ENCODE results near the gene ABCA5.

ABCA5 gene

DNA sequence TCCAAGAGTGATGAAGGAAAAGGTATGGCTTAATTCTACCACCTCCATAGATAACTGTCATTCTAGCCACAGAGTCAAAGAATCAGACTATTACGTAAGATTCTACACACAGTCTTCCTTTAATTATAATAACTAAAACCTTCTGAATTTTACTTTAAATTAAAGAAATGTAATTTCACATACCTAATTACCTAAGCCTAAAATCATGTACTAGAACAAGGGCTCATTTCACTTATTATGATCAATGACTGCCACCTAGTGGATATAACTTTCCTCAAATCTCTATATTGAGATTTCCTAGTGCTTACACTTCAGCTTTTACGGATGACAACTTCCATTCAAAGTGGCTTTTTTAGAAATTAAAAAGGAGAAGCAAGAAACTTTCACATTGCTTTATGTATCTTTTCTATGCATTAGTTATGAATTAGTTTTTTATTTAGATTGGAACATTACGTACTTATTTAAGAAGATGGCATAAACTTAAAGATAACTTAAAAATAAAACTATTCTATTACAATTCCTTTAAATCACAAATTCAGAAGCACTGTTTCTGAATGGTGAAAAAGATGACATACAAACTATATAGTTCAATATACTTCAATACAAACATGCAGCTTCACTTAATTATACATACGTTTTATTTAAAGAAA, 80.1 kb downstream of the ABCA5 start:
- peaks cover 2% of the 10 kb centered on the region for H3K36me3 Mint-ChIP-seq
- H3K4me3 Mint-ChIP-seq = no peak overlapping the region
- no peaks in the 10 kb centered on the region for H3K4me1 Mint-ChIP-seq (ENCODE audit: low read depth)
- no peaks in the 10 kb centered on the region for H3K9me3 Mint-ChIP-seq (ENCODE audit: low read depth)
- no peaks in the 10 kb centered on the region for H3K27me3 Mint-ChIP-seq
- no peak overlapping the region for H3K27ac Mint-ChIP-seq

DNA sequence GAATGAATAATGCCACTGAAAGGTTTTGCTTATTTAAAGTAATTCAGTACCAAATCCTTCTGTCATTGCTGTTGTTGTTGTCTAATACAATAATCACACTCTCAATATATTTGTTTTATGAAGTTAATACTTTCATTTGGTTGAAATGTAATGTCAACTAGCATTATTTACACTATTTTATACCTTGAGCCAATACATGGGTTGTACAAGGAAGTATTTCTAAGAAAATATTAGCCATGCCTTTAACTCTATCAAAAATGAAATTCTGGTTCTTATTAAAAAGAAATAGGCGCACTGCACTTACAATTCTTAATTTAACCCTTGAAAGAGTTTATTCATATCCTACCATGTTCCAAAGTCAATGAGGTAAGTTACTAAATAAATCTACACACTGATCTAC, 80.7 kb downstream of the ABCA5 start:
- H3K9me3 Mint-ChIP-seq (ENCODE audit: low read depth) = no peaks in the 10 kb centered on the region
- peaks cover 3% of the 10 kb centered on the region for H3K36me3 Mint-ChIP-seq
- no peak overlapping the region for H3K27ac Mint-ChIP-seq
- no peaks in the 10 kb centered on the region for H3K4me1 Mint-ChIP-seq (ENCODE audit: low read depth)
- H3K4me3 Mint-ChIP-seq = no peak overlapping the region
- H3K27me3 Mint-ChIP-seq = no peaks in the 10 kb centered on the region

DNA sequence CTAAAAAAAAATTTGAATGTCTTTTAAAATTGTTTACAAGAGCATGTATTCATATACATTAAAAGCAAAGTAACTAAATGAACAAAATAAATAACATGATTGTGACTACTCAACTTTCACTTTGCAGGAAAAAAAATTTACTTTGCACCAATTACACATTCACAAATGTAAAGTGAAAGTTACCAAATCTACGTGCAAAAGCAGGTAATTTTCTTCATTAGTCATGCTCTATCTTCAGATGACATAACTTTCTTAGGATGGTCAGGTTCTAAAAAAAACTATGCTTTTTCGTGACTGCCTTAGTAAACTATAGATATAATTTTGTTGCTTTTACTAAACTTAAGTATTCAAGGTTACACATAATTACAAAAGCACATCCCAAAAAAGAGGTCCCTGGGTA, 81.3 kb downstream of the ABCA5 start:
- peaks cover 6% of the 10 kb centered on the region for H3K36me3 Mint-ChIP-seq
- H3K27me3 Mint-ChIP-seq = no peaks in the 10 kb centered on the region
- H3K4me1 Mint-ChIP-seq (ENCODE audit: low read depth) = no peaks in the 10 kb centered on the region
- H3K9me3 Mint-ChIP-seq (ENCODE audit: low read depth) = no peaks in the 10 kb centered on the region
- H3K4me3 Mint-ChIP-seq = no peak overlapping the region
- no peak overlapping the region for H3K27ac Mint-ChIP-seq

DNA sequence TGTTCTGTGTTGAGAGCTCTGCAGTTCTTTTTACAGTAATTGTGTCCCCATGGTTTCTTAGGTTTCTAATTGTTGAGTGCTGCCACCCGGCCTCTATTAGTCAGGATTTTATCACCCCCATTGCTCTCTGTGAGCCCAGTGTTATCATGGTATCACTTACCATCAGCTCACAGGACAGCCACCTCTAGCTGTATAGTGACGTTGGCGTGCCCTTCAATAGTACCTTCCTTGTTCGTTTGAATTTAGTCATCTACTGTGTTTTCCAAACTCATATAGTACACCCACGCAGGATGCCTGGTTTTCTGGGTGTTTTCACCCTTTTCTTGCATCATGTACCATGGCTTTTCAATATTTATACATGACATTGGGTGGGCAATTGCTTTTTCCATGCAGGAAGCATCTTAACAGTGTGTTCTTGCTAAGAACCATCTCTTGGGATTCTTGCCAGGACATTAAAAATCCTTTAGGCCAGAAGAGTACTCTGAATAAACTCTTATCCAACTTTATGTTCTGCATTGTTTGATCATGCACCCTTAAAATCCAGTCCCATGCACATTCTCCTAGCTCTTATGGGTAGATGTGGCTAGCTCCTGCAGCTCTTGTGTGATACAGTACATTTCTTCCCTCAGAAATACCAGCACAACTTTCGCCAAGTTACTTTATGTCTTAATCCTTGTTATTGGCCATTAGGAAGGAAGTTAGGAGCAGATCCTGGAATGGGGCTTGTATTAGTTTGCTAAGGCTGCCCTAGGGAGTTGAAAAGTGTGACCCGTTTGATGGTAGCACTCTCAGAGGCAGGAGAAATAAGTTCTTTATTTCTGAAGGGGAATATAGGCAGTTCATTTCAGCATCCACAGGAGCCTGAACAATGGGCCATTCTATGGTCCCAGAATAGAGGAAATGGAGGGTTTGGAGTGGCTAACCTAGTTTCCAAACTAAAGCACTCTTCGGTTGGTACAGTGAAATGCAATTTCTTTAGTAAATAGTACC, 87.0 kb downstream of the ABCA5 start:
- no peak overlapping the region for H3K4me3 Mint-ChIP-seq
- H3K4me1 Mint-ChIP-seq (ENCODE audit: low read depth) = no peaks in the 10 kb centered on the region
- H3K9me3 Mint-ChIP-seq (ENCODE audit: low read depth) = no peaks in the 10 kb centered on the region

DNA sequence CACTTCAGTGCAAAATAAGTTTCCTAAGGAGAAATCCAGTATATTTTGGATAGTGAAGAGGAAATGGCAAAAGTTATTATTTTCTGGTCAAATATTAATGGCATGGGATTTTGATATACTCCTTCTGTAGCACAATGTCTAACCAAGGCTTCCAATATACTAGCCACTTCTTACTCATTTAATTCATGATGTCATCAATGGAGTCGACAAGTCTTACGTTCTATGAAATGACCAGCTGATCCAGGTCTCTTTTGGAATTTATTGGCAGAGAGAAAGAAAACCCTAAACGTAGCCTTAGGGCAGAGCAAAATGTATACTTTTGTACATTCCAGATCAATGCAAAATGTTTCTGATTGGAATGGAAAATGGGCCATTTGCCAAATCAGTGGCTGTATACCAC, 90.0 kb downstream of the ABCA5 start:
- H3K36me3 Mint-ChIP-seq = peaks cover 20% of the 10 kb centered on the region
- H3K27me3 Mint-ChIP-seq = no peaks in the 10 kb centered on the region
- no peaks in the 10 kb centered on the region for H3K4me1 Mint-ChIP-seq (ENCODE audit: low read depth)
- H3K9me3 Mint-ChIP-seq (ENCODE audit: low read depth) = peaks cover 11% of the 10 kb centered on the region
- no peak overlapping the region for H3K4me3 Mint-ChIP-seq
- no peak overlapping the region for H3K27ac Mint-ChIP-seq

More for the DNA sequence above, 87.0 kb downstream of the ABCA5 start:
- no peaks in the 10 kb centered on the region for H3K27me3 Mint-ChIP-seq
- no peak overlapping the region for H3K27ac Mint-ChIP-seq
- peaks cover 22% of the 10 kb centered on the region for H3K36me3 Mint-ChIP-seq

DNA sequence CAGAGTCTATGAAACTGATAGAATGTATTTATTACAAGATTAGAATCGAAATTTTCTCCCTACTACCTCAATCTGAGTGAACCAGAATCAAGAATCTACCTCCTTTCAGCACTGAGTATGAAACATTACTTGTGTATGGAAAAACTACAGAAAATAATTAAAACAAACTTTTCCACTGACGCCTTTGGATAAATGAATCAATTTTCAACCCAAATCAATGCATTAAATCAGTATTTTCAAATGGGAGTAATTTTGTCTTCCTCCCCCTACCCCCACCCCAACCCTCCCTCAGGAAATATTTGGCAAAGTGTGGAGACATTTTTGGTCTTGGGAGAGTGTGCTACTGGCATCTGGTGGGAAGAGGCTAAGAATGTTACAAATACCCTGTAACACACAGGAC, 90.5 kb downstream of the ABCA5 start:
- Mint-ChIP-seq H3K9me3 (ENCODE audit: low read depth) (peaks cover 16% of the 10 kb centered on the region), H3K4me3 (no peak overlapping the region)

DNA sequence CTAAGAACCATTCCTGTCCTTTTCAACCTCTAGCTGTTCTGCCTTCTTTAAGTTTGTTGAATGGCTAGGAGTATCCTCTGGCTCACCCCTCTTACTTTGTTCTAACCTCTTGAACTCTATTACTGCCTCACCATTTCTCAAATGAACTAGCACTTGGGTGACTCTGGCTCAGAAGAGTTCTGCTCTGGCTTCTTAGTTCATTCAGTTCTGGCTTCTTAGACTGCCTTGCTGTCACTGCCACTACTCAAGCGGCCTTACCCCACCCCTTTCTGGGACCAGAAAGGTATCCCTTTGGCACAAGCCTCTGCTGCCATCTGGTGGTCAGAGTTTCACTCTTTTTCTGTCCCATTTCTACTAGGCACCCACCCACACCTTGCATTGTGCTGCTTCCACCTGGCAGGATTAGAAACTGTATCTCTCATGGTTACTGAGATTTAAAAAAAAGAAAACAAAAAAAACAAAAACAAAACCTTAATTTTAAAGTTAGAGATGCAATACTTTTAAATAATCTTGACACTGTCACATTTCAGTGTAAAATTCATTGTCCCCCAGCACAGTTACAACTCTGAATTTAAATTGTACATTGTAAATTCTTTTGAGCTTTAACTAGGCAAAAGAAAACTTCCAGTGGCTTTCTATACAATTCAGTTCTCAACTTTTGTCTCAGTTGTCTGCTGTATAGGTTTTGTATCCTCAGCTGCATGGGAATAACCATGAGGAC, 91.4 kb downstream of the ABCA5 start:
- peaks cover 25% of the 10 kb centered on the region for H3K9me3 Mint-ChIP-seq (ENCODE audit: low read depth)
- H3K27me3 Mint-ChIP-seq = no peaks in the 10 kb centered on the region
- H3K4me3 Mint-ChIP-seq = no peak overlapping the region
- no peak overlapping the region for H3K27ac Mint-ChIP-seq
- H3K4me1 Mint-ChIP-seq (ENCODE audit: low read depth) = no peaks in the 10 kb centered on the region
- H3K36me3 Mint-ChIP-seq = peaks cover 15% of the 10 kb centered on the region

More for the DNA sequence above, 90.5 kb downstream of the ABCA5 start:
- H3K27ac Mint-ChIP-seq = no peak overlapping the region
- H3K4me1 Mint-ChIP-seq (ENCODE audit: low read depth) = no peaks in the 10 kb centered on the region
- H3K27me3 Mint-ChIP-seq = no peaks in the 10 kb centered on the region
- peaks cover 20% of the 10 kb centered on the region for H3K36me3 Mint-ChIP-seq

DNA sequence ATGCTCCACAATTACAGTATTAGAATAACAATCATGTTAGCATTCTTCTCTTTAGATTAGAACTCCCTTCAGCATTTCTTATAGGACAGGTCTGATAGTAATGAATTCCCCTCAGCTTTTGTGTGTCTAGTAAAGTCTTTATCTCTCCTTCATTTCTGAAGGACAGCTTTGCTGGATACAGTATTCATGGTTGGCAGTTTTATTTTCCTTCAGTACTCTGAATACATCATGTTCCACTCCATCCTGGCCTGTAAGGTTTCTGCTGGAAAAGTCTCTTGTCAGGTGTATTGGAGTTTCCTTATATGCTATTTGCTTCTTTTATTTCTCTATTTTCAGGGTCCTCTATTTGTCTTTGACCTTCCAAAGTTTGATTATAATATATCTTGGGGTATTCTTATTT, 94.3 kb downstream of the ABCA5 start:
- H3K36me3 Mint-ChIP-seq = peaks cover 5% of the 10 kb centered on the region
- H3K27me3 Mint-ChIP-seq = no peaks in the 10 kb centered on the region
- H3K9me3 Mint-ChIP-seq (ENCODE audit: low read depth) = peaks cover 29% of the 10 kb centered on the region
- H3K27ac Mint-ChIP-seq = no peak overlapping the region
- H3K4me1 Mint-ChIP-seq (ENCODE audit: low read depth) = peaks cover 2% of the 10 kb centered on the region
- H3K4me3 Mint-ChIP-seq = no peak overlapping the region

DNA sequence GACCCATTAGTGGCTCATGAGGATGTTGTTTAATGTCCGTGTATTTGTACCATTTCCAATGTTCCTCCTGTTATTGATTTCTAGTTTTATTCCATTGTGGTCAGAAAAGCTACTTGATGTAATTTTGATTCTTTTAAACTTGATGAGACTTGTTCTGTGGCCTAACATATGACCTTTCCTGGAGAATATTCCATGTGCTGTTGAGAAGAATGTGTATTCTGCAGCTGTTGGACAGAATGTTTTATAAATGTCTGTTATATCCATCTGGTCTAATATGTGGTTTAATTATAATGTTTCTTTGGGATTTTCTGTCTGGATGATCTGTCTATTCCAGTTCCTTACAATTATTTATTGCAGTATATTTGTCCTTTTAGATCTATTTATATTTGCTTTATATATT, 95.4 kb downstream of the ABCA5 start:
- H3K4me3 Mint-ChIP-seq = no peak overlapping the region
- peaks cover 2% of the 10 kb centered on the region for H3K4me1 Mint-ChIP-seq (ENCODE audit: low read depth)
- no peaks in the 10 kb centered on the region for H3K27me3 Mint-ChIP-seq
- H3K27ac Mint-ChIP-seq = no peak overlapping the region
- H3K9me3 Mint-ChIP-seq (ENCODE audit: low read depth) = peaks cover 29% of the 10 kb centered on the region
- H3K36me3 Mint-ChIP-seq = peaks cover 5% of the 10 kb centered on the region

DNA sequence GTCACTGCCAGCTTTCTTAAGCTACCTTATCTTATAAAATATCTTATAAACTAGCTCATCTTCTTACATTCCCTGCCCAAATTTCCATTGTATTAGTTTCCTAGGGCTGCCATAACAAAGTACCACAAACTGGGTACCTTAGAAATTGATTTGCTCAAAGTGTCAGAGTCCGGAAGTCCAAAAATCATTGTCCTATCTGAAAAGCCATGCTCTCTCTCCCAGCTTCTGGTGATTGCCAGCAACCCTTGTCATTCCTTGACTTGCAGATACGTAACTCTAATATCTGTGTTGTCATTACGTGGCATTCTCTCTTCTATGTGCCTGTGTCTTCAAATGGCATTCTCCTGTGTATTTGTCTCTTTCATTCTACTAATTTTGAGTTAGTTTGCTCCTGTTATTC, 96.0 kb downstream of the ABCA5 start:
- Mint-ChIP-seq H3K4me3 (no peak overlapping the region), H3K4me1 (ENCODE audit: low read depth) (peaks cover 2% of the 10 kb centered on the region), H3K27me3 (no peaks in the 10 kb centered on the region), H3K36me3 (peaks cover 5% of the 10 kb centered on the region), H3K27ac (no peak overlapping the region), H3K9me3 (ENCODE audit: low read depth) (peaks cover 29% of the 10 kb centered on the region)

DNA sequence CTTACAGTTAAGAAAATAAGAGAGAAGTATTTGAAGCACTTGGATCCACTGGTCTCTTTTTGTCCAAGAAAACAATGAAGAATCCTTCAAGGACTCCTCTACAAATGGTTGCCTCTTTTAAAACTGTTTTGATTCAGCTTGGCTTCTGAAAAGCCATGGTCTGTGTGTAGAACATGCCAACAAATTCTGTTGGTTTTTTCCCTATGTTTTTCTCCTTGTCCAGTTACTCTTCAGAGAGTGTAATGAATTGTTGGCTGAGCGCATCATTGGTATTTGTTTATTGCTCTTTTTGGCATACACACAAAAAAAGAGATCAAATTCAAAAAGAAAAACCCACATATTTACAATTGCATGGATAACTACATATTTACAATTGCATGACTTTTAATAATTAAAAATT, 98.4 kb downstream of the ABCA5 start, which contains the start of gene ABCA10:
Gene ABCA10 (minus strand): TSS at position 249 of the 400 bp plus-strand sequence. CDS start 3,466 bp downstream, outside the sequence.
- H3K4me1 Mint-ChIP-seq (ENCODE audit: low read depth) = peaks cover 7% of the 10 kb centered on the region
- H3K36me3 Mint-ChIP-seq = peaks cover 2% of the 10 kb centered on the region
- H3K9me3 Mint-ChIP-seq (ENCODE audit: low read depth) = peaks cover 28% of the 10 kb centered on the region
- H3K4me3 Mint-ChIP-seq = no peak within 1 kb of the TSS
- H3K27me3 Mint-ChIP-seq = no peaks in the 10 kb centered on the region
- H3K27ac Mint-ChIP-seq = no peak within 1 kb of the TSS

DNA sequence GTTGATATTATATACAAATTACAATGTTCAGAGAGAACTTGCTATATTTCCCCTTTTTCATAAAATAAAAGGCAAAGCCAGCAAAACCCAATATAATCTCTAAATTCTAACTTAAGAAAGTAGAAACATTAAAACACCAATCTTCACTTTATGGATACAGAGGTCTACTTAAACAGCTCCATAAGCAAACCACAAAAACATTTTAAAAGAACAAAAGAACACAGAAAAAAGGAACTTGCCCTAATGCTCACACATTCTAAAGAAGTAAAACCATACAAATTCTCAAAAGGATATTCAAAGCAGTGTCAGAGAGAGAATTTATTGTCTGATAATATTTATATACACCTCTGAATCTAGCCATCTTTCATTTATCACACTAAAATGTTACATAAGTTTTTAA, 98.9 kb downstream of the ABCA5 start:
- H3K27ac Mint-ChIP-seq = no peak overlapping the region
- no peak overlapping the region for H3K4me3 Mint-ChIP-seq
- peaks cover 2% of the 10 kb centered on the region for H3K36me3 Mint-ChIP-seq
- H3K27me3 Mint-ChIP-seq = no peaks in the 10 kb centered on the region
- peaks cover 22% of the 10 kb centered on the region for H3K9me3 Mint-ChIP-seq (ENCODE audit: low read depth)
- H3K4me1 Mint-ChIP-seq (ENCODE audit: low read depth) = peaks cover 12% of the 10 kb centered on the region

DNA sequence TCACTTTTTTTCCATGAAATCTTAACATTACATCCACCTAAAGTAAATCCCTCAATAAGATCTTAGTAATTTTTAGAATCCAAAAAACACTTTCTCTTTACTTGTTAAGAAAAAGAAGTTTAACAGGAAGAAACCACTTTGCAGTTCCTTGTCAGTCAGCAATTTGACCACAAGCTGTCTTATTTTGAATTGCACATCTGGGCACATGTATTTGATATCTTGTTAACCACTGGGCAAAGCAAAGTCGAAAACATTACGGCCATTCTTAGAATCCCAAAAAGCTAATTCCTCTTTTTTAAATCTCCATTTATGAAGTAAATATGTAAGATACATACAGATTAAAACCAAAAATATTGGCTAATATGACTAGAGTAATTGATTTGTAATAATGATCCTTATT, 99.4 kb downstream of the ABCA5 start:
- no peak overlapping the region for H3K27ac Mint-ChIP-seq
- H3K27me3 Mint-ChIP-seq = no peaks in the 10 kb centered on the region
- H3K36me3 Mint-ChIP-seq = peaks cover 2% of the 10 kb centered on the region
- H3K4me3 Mint-ChIP-seq = no peak overlapping the region
- peaks cover 20% of the 10 kb centered on the region for H3K9me3 Mint-ChIP-seq (ENCODE audit: low read depth)
- peaks cover 14% of the 10 kb centered on the region for H3K4me1 Mint-ChIP-seq (ENCODE audit: low read depth)

DNA sequence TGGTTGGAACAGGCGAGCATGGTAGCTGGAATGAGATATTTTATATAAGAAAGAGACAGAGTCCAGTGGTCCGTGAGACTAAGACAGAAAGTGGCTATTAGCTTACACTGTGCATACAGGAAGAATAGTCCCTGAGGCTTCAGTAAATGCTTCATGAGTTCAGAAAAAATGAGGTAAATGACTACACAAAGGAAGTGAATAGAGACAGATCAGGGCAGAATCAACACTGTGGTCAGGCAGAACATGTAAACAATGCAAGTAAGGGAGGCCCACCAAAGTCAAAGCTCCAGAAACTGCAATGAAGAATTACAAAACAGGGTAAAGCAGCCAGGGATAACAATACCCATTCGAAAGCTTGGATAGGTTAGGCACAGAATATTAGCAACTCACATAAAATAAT, 103.1 kb downstream of the ABCA5 start:
- Mint-ChIP-seq H3K27ac (no peak overlapping the region), H3K4me3 (no peak overlapping the region), H3K4me1 (ENCODE audit: low read depth) (peaks cover 14% of the 10 kb centered on the region), H3K36me3 (peaks cover 12% of the 10 kb centered on the region), H3K9me3 (ENCODE audit: low read depth) (no peaks in the 10 kb centered on the region), H3K27me3 (no peaks in the 10 kb centered on the region)

Measured in activated naive CD8-positive, alpha-beta T cell (primary cell).